ENCODE measurements around the gene SCD5. TPM values are rescaled to one million over a fixed set of nuclear protein-coding genes. Genes with fewer than 3 reads are reported as not detected.

SCD5 gene
- total and polyA plus RNA-seq, 2 donors (not counting 1 experiment from before 2014, with no cell fraction given), result 0.03 TPM; not detected in 1

DNA sequence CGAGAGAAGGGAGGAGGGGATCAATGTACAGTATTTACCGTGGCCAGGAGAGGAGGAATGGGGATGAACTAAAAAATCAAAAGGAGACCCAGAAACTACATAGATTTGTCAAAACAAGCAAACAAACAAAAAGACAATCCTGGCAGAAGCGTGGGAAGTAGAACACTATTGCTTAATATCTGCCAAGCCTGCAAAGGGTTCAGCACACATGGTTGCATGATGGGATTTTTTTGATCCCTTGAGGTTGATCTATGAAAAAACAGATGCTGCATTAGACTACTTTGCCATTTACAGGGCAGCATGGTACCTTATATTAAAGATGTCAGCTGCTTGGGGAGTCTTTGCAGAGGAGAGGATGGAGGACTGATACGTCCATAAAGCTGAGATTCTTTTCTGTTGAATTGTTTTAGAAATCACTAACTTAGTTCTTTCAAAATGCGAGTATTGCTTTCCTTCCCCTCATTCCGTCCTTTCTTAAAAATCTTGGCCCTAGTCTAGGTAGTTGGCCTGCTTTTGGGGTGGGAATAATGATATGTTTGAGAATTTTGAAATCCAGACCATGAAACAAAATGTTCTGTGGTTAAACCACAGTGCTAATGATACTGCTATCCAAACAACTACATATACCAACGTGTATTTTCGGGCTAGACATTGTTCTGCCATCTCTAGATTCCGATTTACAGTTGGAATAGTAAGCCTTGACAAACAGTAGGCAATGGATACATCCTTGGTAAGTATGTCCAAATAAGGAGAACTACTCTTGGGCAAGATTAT, 197.2 kb downstream of the SCD5 start:
- ChIA-PET POLR2A (no interaction called here), CTCF (no interaction called here)
- no peak overlapping the region for H3K4me2 ChIP-seq (replicated peaks; ENCODE audit: low read depth, low read length, poor library complexity, severe bottlenecking)
- no peaks in the 10 kb centered on the region for H4K20me1 ChIP-seq (ENCODE audit: control insufficient read depth, insufficient read depth, low read length, poor library complexity, severe bottlenecking)
- Mint-ChIP-seq H3K9me3 (ENCODE audit: insufficient read depth) (no peaks in the 10 kb centered on the region), H3K27ac (no peak overlapping the region), H3K4me3 (no peak overlapping the region), H3K27me3 (peaks cover 11% of the 10 kb centered on the region), H3K4me1 (no peaks in the 10 kb centered on the region)
- DNase-seq (no peak), ATAC-seq (ENCODE audit: low read depth) (no peak)
- intact Hi-C loops (cut with micrococcal nuclease), result no loop called here
- H3K4me3 ChIP-seq (ENCODE audit: control extremely low read depth in 1 of 5, extremely low read depth in 1 of 5, insufficient read depth in 1 of 5, low read depth in 2 of 5, low read length in 4 of 5), result no peak overlapping the region
- no peak overlapping the region for H3K27ac ChIP-seq (ENCODE audit: low read length in 2 of 2)
- no peaks in the 10 kb centered on the region for H3K4me1 ChIP-seq (ENCODE audit: control insufficient read depth in 2 of 2, insufficient read depth in 2 of 2, low read length in 2 of 2)
- H3K79me2 ChIP-seq (ENCODE audit: control insufficient read depth, insufficient read depth, low read length), result no peaks in the 10 kb centered on the region
- no peak overlapping the region for H3K9ac ChIP-seq (ENCODE audit: low read length)
- no peak overlapping the region for H2AFZ ChIP-seq (ENCODE audit: insufficient read depth, low read depth, low read length, poor library complexity, severe bottlenecking)
- no peaks in the 10 kb centered on the region for H3K9me3 ChIP-seq (ENCODE audit: control extremely low read depth in 1 of 3, control insufficient read depth in 2 of 3, insufficient read depth in 1 of 3, low read length in 2 of 3)
- no peaks in the 10 kb centered on the region for H3K27me3 ChIP-seq (replicated peaks in 1 of 4; ENCODE audit: control extremely low read depth in 1 of 4, control insufficient read depth in 3 of 4, insufficient read depth in 4 of 4, low read length in 3 of 4)
- TF ChIP-seq, protein P1, sequence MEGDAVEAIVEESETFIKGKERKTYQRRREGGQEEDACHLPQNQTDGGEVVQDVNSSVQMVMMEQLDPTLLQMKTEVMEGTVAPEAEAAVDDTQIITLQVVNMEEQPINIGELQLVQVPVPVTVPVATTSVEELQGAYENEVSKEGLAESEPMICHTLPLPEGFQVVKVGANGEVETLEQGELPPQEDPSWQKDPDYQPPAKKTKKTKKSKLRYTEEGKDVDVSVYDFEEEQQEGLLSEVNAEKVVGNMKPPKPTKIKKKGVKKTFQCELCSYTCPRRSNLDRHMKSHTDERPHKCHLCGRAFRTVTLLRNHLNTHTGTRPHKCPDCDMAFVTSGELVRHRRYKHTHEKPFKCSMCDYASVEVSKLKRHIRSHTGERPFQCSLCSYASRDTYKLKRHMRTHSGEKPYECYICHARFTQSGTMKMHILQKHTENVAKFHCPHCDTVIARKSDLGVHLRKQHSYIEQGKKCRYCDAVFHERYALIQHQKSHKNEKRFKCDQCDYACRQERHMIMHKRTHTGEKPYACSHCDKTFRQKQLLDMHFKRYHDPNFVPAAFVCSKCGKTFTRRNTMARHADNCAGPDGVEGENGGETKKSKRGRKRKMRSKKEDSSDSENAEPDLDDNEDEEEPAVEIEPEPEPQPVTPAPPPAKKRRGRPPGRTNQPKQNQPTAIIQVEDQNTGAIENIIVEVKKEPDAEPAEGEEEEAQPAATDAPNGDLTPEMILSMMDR (IDR thresholded peaks at IDR 0.05), result no peak
- TF ChIP-seq EZH2 (IDR thresholded peaks at IDR 0.05; ENCODE audit: borderline replicate concordance, insufficient read depth, low read depth, low read length, poor library complexity, severe bottlenecking), result no peak
- WGBS (ENCODE audit: insufficient coverage), result no CpG with 5 or more reads among the region's 9 CpGs
- H3K36me3 ChIP-seq (replicated peaks in 1 of 2; ENCODE audit: control extremely low read depth in 1 of 2, control insufficient read depth in 1 of 2, extremely low read depth in 1 of 2, insufficient read depth in 2 of 2, low read length in 1 of 2), result no peaks in the 10 kb centered on the region

DNA sequence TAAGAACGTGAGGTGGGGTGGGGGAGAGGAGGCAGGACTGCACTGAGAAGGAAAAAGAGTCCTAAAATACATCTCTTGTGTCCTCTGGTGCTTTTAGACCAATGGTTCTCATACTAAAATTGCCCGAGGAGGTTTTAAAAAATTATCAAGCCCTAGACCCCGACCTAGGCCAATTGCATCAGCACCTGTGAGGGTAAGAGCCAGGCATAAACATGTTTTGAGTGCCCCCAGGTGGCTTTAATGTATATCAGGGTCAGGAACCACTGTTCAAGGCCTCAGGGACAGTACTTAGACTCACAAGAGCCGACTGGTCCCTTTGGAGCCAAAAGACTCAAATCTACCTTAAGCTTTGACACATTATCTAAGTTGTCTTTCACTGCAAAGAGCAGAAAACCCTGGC, 199.3 kb downstream of the SCD5 start:
- H3K27me3 ChIP-seq (replicated peaks in 1 of 4; ENCODE audit: control extremely low read depth in 1 of 4, control insufficient read depth in 3 of 4, insufficient read depth in 4 of 4, low read length in 3 of 4), result no peaks in the 10 kb centered on the region
- no peaks in the 10 kb centered on the region for H3K4me1 ChIP-seq (ENCODE audit: control insufficient read depth in 2 of 2, insufficient read depth in 2 of 2, low read length in 2 of 2)
- no peak overlapping the region for H3K4me2 ChIP-seq (replicated peaks; ENCODE audit: low read depth, low read length, poor library complexity, severe bottlenecking)
- H3K27me3 Mint-ChIP-seq, result peaks cover 15% of the 10 kb centered on the region
- no peak for DNase-seq
- no peak overlapping the region for H3K27ac Mint-ChIP-seq
- POLR2A ChIA-PET, result no interaction called here
- CTCF ChIA-PET, result no interaction called here
- no peaks in the 10 kb centered on the region for H3K9me3 ChIP-seq (ENCODE audit: control extremely low read depth in 1 of 3, control insufficient read depth in 2 of 3, insufficient read depth in 1 of 3, low read length in 2 of 3)
- 83% methylated on average over 3 of the region's 4 CpGs for WGBS (ENCODE audit: insufficient coverage)
- no peaks in the 10 kb centered on the region for H3K79me2 ChIP-seq (ENCODE audit: control insufficient read depth, insufficient read depth, low read length)
- H3K4me3 Mint-ChIP-seq, result no peak overlapping the region
- no peak for TF ChIP-seq EZH2 (IDR thresholded peaks at IDR 0.05; ENCODE audit: borderline replicate concordance, insufficient read depth, low read depth, low read length, poor library complexity, severe bottlenecking)
- TF ChIP-seq, protein P1 (IDR thresholded peaks at IDR 0.05), result no peak
- no peaks in the 10 kb centered on the region for H3K36me3 ChIP-seq (replicated peaks in 1 of 2; ENCODE audit: control extremely low read depth in 1 of 2, control insufficient read depth in 1 of 2, extremely low read depth in 1 of 2, insufficient read depth in 2 of 2, low read length in 1 of 2)
- H2AFZ ChIP-seq (ENCODE audit: insufficient read depth, low read depth, low read length, poor library complexity, severe bottlenecking), result no peak overlapping the region
- no peak for ATAC-seq (ENCODE audit: low read depth)
- no peaks in the 10 kb centered on the region for H3K9me3 Mint-ChIP-seq (ENCODE audit: insufficient read depth)
- intact Hi-C loops (cut with micrococcal nuclease), result no loop called here
- H3K4me1 Mint-ChIP-seq, result no peaks in the 10 kb centered on the region
- H3K27ac ChIP-seq (ENCODE audit: low read length in 2 of 2), result no peak overlapping the region
- H4K20me1 ChIP-seq (ENCODE audit: control insufficient read depth, insufficient read depth, low read length, poor library complexity, severe bottlenecking), result no peaks in the 10 kb centered on the region
- H3K9ac ChIP-seq (ENCODE audit: low read length), result no peak overlapping the region
- no peak overlapping the region for H3K4me3 ChIP-seq (ENCODE audit: control extremely low read depth in 1 of 5, extremely low read depth in 1 of 5, insufficient read depth in 1 of 5, low read depth in 2 of 5, low read length in 4 of 5)

Measured in B cell (primary cell).